Superior temporal gyrus (tissue), 1 donor: ENCODE results near the gene C1orf226.
"Not testable (repeated sequence)": the region's sequence is repeated elsewhere in the genome, so short reads cannot be mapped to it uniquely, and the experiment has no call there.

Source experiments
- DNase-seq: peaks from one replicate; pipeline ENCODE4 v3.0.0-alpha.2; 2016; ENCODE audit errors: extremely low spot score

Gene C1orf226

GRCh38 chr1:162407539-162407938 is 26.0 kb downstream of the C1orf226 start:
- DNase-seq = no peak

- DNase-seq = no peak
Measured at GRCh38 chr1:162412002-162412401, 30.5 kb downstream of the C1orf226 start, which contains the start of gene SH2D1B. SH2D1B (minus strand) TSS chr1:162412136; CDS start chr1:162412016, 120 bp downstream.

- no peak for DNase-seq
Measured at GRCh38 chr1:162416215-162416614, 34.7 kb downstream of the C1orf226 start.

- no peak for DNase-seq
Measured at GRCh38 chr1:162416909-162417308, 35.4 kb downstream of the C1orf226 start.

GRCh38 chr1:162417650-162418049 is 36.1 kb downstream of the C1orf226 start:
- no peak for DNase-seq

GRCh38 chr1:162418584-162418983 is 37.1 kb downstream of the C1orf226 start:
- DNase-seq = not testable (repeated sequence)

- not testable (repeated sequence) for DNase-seq
Measured at GRCh38 chr1:162419450-162419931, 38.0 kb downstream of the C1orf226 start.

GRCh38 chr1:162420120-162420519 is 38.6 kb downstream of the C1orf226 start:
- no peak for DNase-seq

- no peak for DNase-seq
Measured at GRCh38 chr1:162421258-162422164, 40.0 kb downstream of the C1orf226 start.

- DNase-seq = no peak
Measured at GRCh38 chr1:162422662-162423375, 41.3 kb downstream of the C1orf226 start.

GRCh38 chr1:162430583-162430982 is 49.1 kb downstream of the C1orf226 start:
- DNase-seq = no peak

- not testable (repeated sequence) for DNase-seq
Measured at GRCh38 chr1:162432977-162433713, 51.6 kb downstream of the C1orf226 start.
